Calu3 (cell line): ENCODE results near the gene SEC62. TPM values are rescaled to one million over a fixed set of nuclear protein-coding genes. Genes with fewer than 3 reads are reported as not detected.

Experiments
- BruUV-seq: library from RNA; stranded (reverse); fragments of 400-500 nt; replicated peaks from 2 replicates; lab custom pipeline; 2021; lab: Mats Ljungman, UMichigan
- CTCF ChIA-PET: fragments of 300-600 bp; sonication (Branson Sonifier 250); formaldehyde crosslinking; loops from one replicate; lab custom pipeline; 2022; ENCODE audit warnings: antibody characterized with exemption; lab: Charles Lee
- DNase-seq: peaks from one replicate; pipeline ENCODE4 v3.0.0; 2022
- H3K27ac Mint-ChIP-seq: one replicate; pipeline ENCODE4 v1.8.0; 2022; ENCODE audit warnings: mixed read lengths; ENCODE audit not compliant: unreplicated experiment
- H3K27me3 Mint-ChIP-seq: one replicate; pipeline ENCODE4 v1.8.0; 2022; ENCODE audit warnings: mixed read lengths; ENCODE audit not compliant: unreplicated experiment
- H3K36me3 Mint-ChIP-seq: one replicate; pipeline ENCODE4 v1.8.0; 2022; ENCODE audit warnings: mild to moderate bottlenecking, moderate library complexity, mixed read lengths; ENCODE audit not compliant: insufficient read depth, unreplicated experiment
- H3K4me1 Mint-ChIP-seq: one replicate; pipeline ENCODE4 v1.8.0; 2022; ENCODE audit warnings: mild to moderate bottlenecking, low read depth, mixed read lengths; ENCODE audit not compliant: unreplicated experiment
- H3K4me3 Mint-ChIP-seq: one replicate; pipeline ENCODE4 v1.8.0; 2022; ENCODE audit warnings: mild to moderate bottlenecking, low read depth, moderate library complexity, mixed read lengths; ENCODE audit not compliant: unreplicated experiment
- H3K9me3 Mint-ChIP-seq: one replicate; pipeline ENCODE4 v1.8.0; 2022; ENCODE audit warnings: low read depth, mixed read lengths; ENCODE audit not compliant: unreplicated experiment
- CTCF ChIP-seq: fragments of 200-600 bp; IDR thresholded peaks from one replicate; pipeline ENCODE4 v1.8.0; 2022; ENCODE audit warnings: antibody characterized with exemption; ENCODE audit not compliant: unreplicated experiment
- intact Hi-C: fragments of 100-400 bp; cut with micrococcal nuclease; formaldehyde crosslinking; loops from one replicate; pipeline ENCODE4 v1.10.0; 2022; ENCODE audit not compliant: unreplicated experiment
- total RNA-seq: library from RNA; stranded (reverse); gene quantifications from 2 replicates; pipeline ENCODE4 v1.2.3, GENCODE V29; 2022

SEC62 gene
- total RNA-seq, 1 experiment from 2014 or later = 148 TPM

- Mint-ChIP-seq H3K27me3 (no peaks in the 10 kb centered on the region), H3K36me3 (peaks cover 16% of the 10 kb centered on the region), H3K9me3 (no peaks in the 10 kb centered on the region), H3K4me3 (no peak overlapping the region), H3K27ac (no peak overlapping the region), H3K4me1 (no peaks in the 10 kb centered on the region)
- no peak for DNase-seq
- no peak for TF ChIP-seq CTCF
- CTCF ChIA-PET = no interaction called here
- BruUV-seq = no TSS peak
- intact Hi-C loops = no loop called here
Measured at GRCh38 chr3:169990431-169990830, 23.8 kb downstream of the SEC62 start.

GRCh38 chr3:169992156-169992555 lies 25.5 kb downstream of the SEC62 start:
- no peak overlapping the region for H3K27ac Mint-ChIP-seq
- no TSS peak for BruUV-seq
- TF ChIP-seq CTCF = no peak
- intact Hi-C loops = no loop called here
- H3K27me3 Mint-ChIP-seq = no peaks in the 10 kb centered on the region
- DNase-seq = no peak
- peaks cover 9% of the 10 kb centered on the region for H3K36me3 Mint-ChIP-seq
- H3K9me3 Mint-ChIP-seq = no peaks in the 10 kb centered on the region
- H3K4me3 Mint-ChIP-seq = no peak overlapping the region
- no peaks in the 10 kb centered on the region for H3K4me1 Mint-ChIP-seq
- CTCF ChIA-PET = interaction anchor here (0.6 kb wide), 1 partner anchor 16 kb away, joined by 3 read pairs; no protein-coding TSS in a partner anchor

GRCh38 chr3:169992781-169993180 lies 26.2 kb downstream of the SEC62 start:
- H3K27me3 Mint-ChIP-seq = no peaks in the 10 kb centered on the region
- no peak overlapping the region for H3K4me3 Mint-ChIP-seq
- DNase-seq = no peak
- CTCF ChIA-PET = interaction anchor here (0.6 kb wide), 1 partner anchor 16 kb away, joined by 3 read pairs; no protein-coding TSS in a partner anchor
- H3K4me1 Mint-ChIP-seq = no peaks in the 10 kb centered on the region
- TSS peak; percentile 91 for BruUV-seq
- no peaks in the 10 kb centered on the region for H3K9me3 Mint-ChIP-seq
- H3K36me3 Mint-ChIP-seq = peaks cover 5% of the 10 kb centered on the region
- TF ChIP-seq CTCF = no peak
- intact Hi-C loops = no loop called here
- H3K27ac Mint-ChIP-seq = no peak overlapping the region

- Mint-ChIP-seq H3K27ac (no peak overlapping the region), H3K36me3 (peaks cover 10% of the 10 kb centered on the region), H3K4me1 (peaks cover 5% of the 10 kb centered on the region), H3K4me3 (no peak overlapping the region), H3K27me3 (no peaks in the 10 kb centered on the region), H3K9me3 (no peaks in the 10 kb centered on the region)
- DNase-seq = no peak
- intact Hi-C loops = no loop called here
- CTCF ChIA-PET = no interaction called here
- no peak for TF ChIP-seq CTCF
- no TSS peak for BruUV-seq
Measured at GRCh38 chr3:169993761-169994160, 27.2 kb downstream of the SEC62 start.
